ENCODE results near the gene CCDC180. TPM values are rescaled to one million over a fixed set of nuclear protein-coding genes. Genes with fewer than 3 reads are reported as not detected.

CCDC180 gene
- total RNA-seq, 2 donors from 2014 or later: 5.2 to 8.2 TPM

- intact Hi-C loops (cut with DNase I): no loop called here
- ATAC-seq: no peak
These were observed 29.5 kb upstream of the CCDC180 start for GRCh38 chr9:97277953-97278352.

DNA sequence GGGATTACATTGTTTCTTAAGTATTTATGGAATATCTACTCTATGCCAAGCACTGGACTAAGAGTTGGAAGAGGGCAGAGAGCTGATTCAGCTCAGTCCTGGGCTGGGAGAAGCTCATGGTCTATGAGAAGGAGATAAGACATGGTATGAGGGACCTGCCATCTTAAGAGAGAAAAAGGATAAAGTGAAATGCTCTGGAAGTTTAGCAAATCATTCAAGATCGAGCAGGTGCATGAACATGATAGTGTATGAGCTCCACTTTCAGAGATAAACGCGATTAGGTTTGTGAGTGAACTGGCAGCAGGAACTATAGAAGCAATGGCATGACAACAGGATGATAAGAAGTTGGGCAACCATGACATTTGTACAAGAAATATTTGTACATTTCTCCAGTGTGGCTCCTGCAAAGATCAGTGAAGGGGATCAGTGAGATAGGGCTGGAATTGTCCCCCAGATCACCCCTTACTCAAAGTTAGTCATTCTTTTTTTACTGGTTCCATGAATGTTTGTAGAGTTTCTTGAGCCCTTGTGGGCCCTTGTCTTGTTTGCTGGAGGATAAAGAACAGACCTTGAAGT is 26.6 kb upstream of the CCDC180 start:
- WGBS, 2 donors: 94% methylated on average over 3 of the region's 3 CpGs
- no peak for ATAC-seq
- peaks cover 9 to 15% of the 10 kb centered on the region in 2 donors for H3K36me3 ChIP-seq (replicated peaks in 1 of 2; ENCODE audit: insufficient read depth in 1 of 2, low read depth in 2 of 2)

More at GRCh38 chr9:97277953-97278352, 29.5 kb upstream of the CCDC180 start:
- Histone ChIP-seq H3K4me1 (no peaks in the 10 kb centered on the region), H3K27ac (no peak overlapping the region), H3K27me3 (no peaks in the 10 kb centered on the region), H3K9me3 (no peaks in the 10 kb centered on the region), H3K36me3 (replicated peaks in 1 of 2; ENCODE audit: insufficient read depth in 1 of 2, low read depth in 2 of 2) (peaks cover 9 to 14% of the 10 kb centered on the region in 2 donors), H3K4me3 (no peak overlapping the region)
- no peak for TF ChIP-seq CTCF (IDR thresholded peaks at IDR 0.05)
- no peak for TF ChIP-seq POLR2A (IDR thresholded peaks at IDR 0.05)
- no peak for DNase-seq
- WGBS, 2 donors: 91 to 97% methylated on average over 7 of the region's 7 CpGs

DNA sequence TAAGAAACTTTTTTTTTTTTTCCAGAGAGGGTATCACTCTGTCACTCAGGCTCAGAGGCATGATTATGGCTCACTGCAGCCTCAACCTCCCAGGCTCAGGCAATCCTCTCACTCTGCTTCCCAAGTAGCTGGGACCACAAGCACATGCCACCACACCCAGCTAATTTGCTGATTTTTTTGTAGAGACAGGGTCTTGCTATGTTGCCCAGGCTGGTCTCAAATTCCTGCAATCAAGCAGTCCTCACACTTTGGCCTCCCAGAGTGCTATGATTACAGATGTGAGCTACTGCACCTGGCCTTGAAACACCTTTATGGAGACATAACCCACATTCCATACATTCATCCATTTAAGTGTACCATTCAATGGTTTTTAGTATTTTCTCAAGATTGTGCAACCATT is 23.7 kb upstream of the CCDC180 start:
- no peak overlapping the region for H3K27ac ChIP-seq
- intact Hi-C loops (cut with DNase I): no loop called here
- TF ChIP-seq CTCF (IDR thresholded peaks at IDR 0.05) (no peak), POLR2A (IDR thresholded peaks at IDR 0.05) (no peak)
- no peaks in the 10 kb centered on the region for H3K27me3 ChIP-seq
- H3K9me3 ChIP-seq: no peaks in the 10 kb centered on the region
- H3K4me1 ChIP-seq: no peaks in the 10 kb centered on the region
- ATAC-seq (no peak), DNase-seq (no peak)
- H3K36me3 ChIP-seq (replicated peaks in 1 of 2; ENCODE audit: insufficient read depth in 1 of 2, low read depth in 2 of 2): peaks cover 7 to 20% of the 10 kb centered on the region in 2 donors
- H3K4me3 ChIP-seq: no peak overlapping the region

More for the DNA sequence above, 26.6 kb upstream of the CCDC180 start:
- Histone ChIP-seq H3K27ac (no peak overlapping the region), H3K9me3 (no peaks in the 10 kb centered on the region), H3K4me1 (no peaks in the 10 kb centered on the region), H3K27me3 (no peaks in the 10 kb centered on the region), H3K4me3 (no peak overlapping the region)
- no peak for TF ChIP-seq CTCF (IDR thresholded peaks at IDR 0.05)
- no peak for TF ChIP-seq POLR2A (IDR thresholded peaks at IDR 0.05)
- DNase-seq: no peak
- intact Hi-C loops (cut with DNase I): no loop called here

GRCh38 chr9:97284798-97285197 is 22.7 kb upstream of the CCDC180 start:
- Histone ChIP-seq H3K36me3 (replicated peaks in 1 of 2; ENCODE audit: insufficient read depth in 1 of 2, low read depth in 2 of 2) (peaks cover 7 to 26% of the 10 kb centered on the region in 2 donors), H3K4me1 (no peaks in the 10 kb centered on the region), H3K27ac (no peak overlapping the region), H3K27me3 (no peaks in the 10 kb centered on the region), H3K4me3 (no peak overlapping the region), H3K9me3 (no peaks in the 10 kb centered on the region)
- ATAC-seq (no peak), DNase-seq (no peak)
- intact Hi-C loops (cut with DNase I): no loop called here
- TF ChIP-seq CTCF (IDR thresholded peaks at IDR 0.05): no peak
- TF ChIP-seq POLR2A (IDR thresholded peaks at IDR 0.05): no peak
- 93 to 97% methylated on average over 2 of the region's 2 CpGs for WGBS, 2 donors

- 89 to 90% methylated on average over 3 of the region's 3 CpGs for WGBS, 2 donors
- Histone ChIP-seq H3K27me3 (no peaks in the 10 kb centered on the region), H3K36me3 (replicated peaks in 1 of 2; ENCODE audit: insufficient read depth in 1 of 2, low read depth in 2 of 2) (peaks cover 7 to 32% of the 10 kb centered on the region in 2 donors), H3K4me1 (no peaks in the 10 kb centered on the region), H3K4me3 (no peak overlapping the region), H3K27ac (no peak overlapping the region), H3K9me3 (no peaks in the 10 kb centered on the region)
- TF ChIP-seq POLR2A (IDR thresholded peaks at IDR 0.05) (no peak), CTCF (IDR thresholded peaks at IDR 0.05) (no peak)
- ATAC-seq: no peak
- intact Hi-C loops (cut with DNase I): no loop called here
- no peak for DNase-seq
These were observed 15.3 kb upstream of the CCDC180 start for GRCh38 chr9:97292200-97292599.

Measured in body of pancreas (tissue), 4 donors.